ENCODE results near the gene PRCD.

The PRCD gene

GRCh38 chr17:76574166-76574565 lies 34.3 kb downstream of the PRCD start:
- DNase-seq, result no peak

GRCh38 chr17:76575570-76575969 lies 35.7 kb downstream of the PRCD start:
- no peak for DNase-seq

- DNase-seq, result no peak
Measured at GRCh38 chr17:76576189-76576588, 36.3 kb downstream of the PRCD start.

- no peak for DNase-seq
Measured at GRCh38 chr17:76577876-76578275, 38.0 kb downstream of the PRCD start.

- no peak for DNase-seq
Measured at GRCh38 chr17:76578376-76578775, 38.5 kb downstream of the PRCD start.

GRCh38 chr17:76579281-76579680 lies 39.4 kb downstream of the PRCD start:
- no peak for DNase-seq

GRCh38 chr17:76581515-76581914 lies 41.7 kb downstream of the PRCD start:
- no peak for DNase-seq

GRCh38 chr17:76582660-76583059 lies 42.8 kb downstream of the PRCD start:
- no peak for DNase-seq

GRCh38 chr17:76584427-76585032 lies 44.7 kb downstream of the PRCD start:
- no peak for DNase-seq

GRCh38 chr17:76585033-76585648 lies 45.3 kb downstream of the PRCD start:
- DNase-seq, result no peak

GRCh38 chr17:76585649-76586593 lies 46.1 kb downstream of the PRCD start, which contains the start of gene ST6GALNAC2:
ST6GALNAC2 (minus strand) TSS chr17:76585860; CDS start chr17:76585808, 52 bp downstream.
- DNase-seq, result peak; percentile 41

GRCh38 chr17:76586741-76587487 lies 47.1 kb downstream of the PRCD start:
- DNase-seq, result no peak

- no peak for DNase-seq
Measured at GRCh38 chr17:76588182-76588581, 48.3 kb downstream of the PRCD start.

GRCh38 chr17:76593384-76593826 lies 53.6 kb downstream of the PRCD start:
- DNase-seq, result no peak

GRCh38 chr17:76593959-76594358 lies 54.1 kb downstream of the PRCD start:
- DNase-seq, result no peak

- no peak for DNase-seq
Measured at GRCh38 chr17:76594690-76595089, 54.8 kb downstream of the PRCD start.
